Gastroesophageal sphincter (tissue), 4 donors: Measurements from ENCODE around the gene TIAM2. TPM values are rescaled to one million over a fixed set of nuclear protein-coding genes. Genes with fewer than 3 reads are reported as not detected.

Source experiments
- ATAC-seq: fragments of 150-250 bp; one replicate; pipeline ENCODE4 v1.9.1; 2016; ENCODE audit warnings: mild to moderate bottlenecking, moderate library complexity
- H3K27ac ChIP-seq, 4 donors: fragments of 200-600 bp; sonication (generic) in 3 of 4; 1 replicate in 3 of 4; 2 replicates in 1 of 4; pipeline ENCODE4 v1.5.1; 2016 to 2019
- H3K27me3 ChIP-seq: fragments of 200-600 bp; sonication (generic); one replicate; pipeline ENCODE4 v1.5.1; 2019
- H3K36me3 ChIP-seq, 2 donors: fragments of 200-600 bp; sonication (generic); one replicate each; pipeline ENCODE4 v1.5.1; 2019; ENCODE audit warnings: control low read depth in 1 of 2
- H3K4me1 ChIP-seq, 3 donors: fragments of 200-600 bp; sonication (generic); 1 replicate in 2 of 3; 2 replicates in 1 of 3; pipeline ENCODE4 v1.5.1; 2016 to 2019; ENCODE audit warnings: control low read depth in 2 of 3
- H3K4me3 ChIP-seq, 2 donors: fragments of 200-600 bp; sonication (generic); one replicate each; pipeline ENCODE4 v1.5.1; 2019; ENCODE audit warnings: mild to moderate bottlenecking in 1 of 2, moderate library complexity in 1 of 2
- H3K9me3 ChIP-seq, 3 donors: fragments of 200-600 bp; sonication (generic); one replicate each; pipeline ENCODE4 v1.5.1; 2017 to 2019; ENCODE audit warnings: control low read depth in 2 of 3
- EP300 ChIP-seq: sonication (generic); formaldehyde crosslinking; IDR thresholded peaks from one replicate; pipeline ENCODE4 v1.6.1; 2017; ENCODE audit warnings: antibody characterized with exemption, mild to moderate bottlenecking
- POLR2A ChIP-seq, 2 donors: fragments of 450-650 bp; IDR thresholded peaks; one replicate each; pipeline ENCODE4 v1.6.1; 2017; ENCODE audit warnings: antibody characterized with exemption in 2 of 2, mild to moderate bottlenecking in 2 of 2, moderate library complexity in 1 of 2
- POLR2AphosphoS5 ChIP-seq: sonication (generic); formaldehyde crosslinking; IDR thresholded peaks from one replicate; pipeline ENCODE4 v1.6.1; 2017; ENCODE audit warnings: antibody characterized with exemption
- WGBS, 2 donors: methylation state at CpG; one replicate each; pipeline ENCODE4 v1.1.5; 2018; ENCODE audit warnings: low coverage in 1 of 2; 5-methylcytosine and 5-hydroxymethylcytosine counted together
- total RNA-seq, 4 donors: library from RNA; depleted of rRNA; stranded (reverse); fragments of >200 nt; gene quantifications; one replicate each; pipeline ENCODE4 v1.1.0, GENCODE V29; 2016
- TF ChIP-seq, protein P1 (sequence below), 4 experiments: fragments of 200-600 bp in 2 of 4; fragments of 450-650 bp in 2 of 4; sonication (generic) in 1 of 4; IDR thresholded peaks; one replicate each; pipeline ENCODE4 v1.5.1; 2017 to 2019; ENCODE audit warnings: antibody characterized with exemption in 4 of 4, mild to moderate bottlenecking in 2 of 4, moderate library complexity in 2 of 4

Gene TIAM2
- total RNA-seq, 4 donors from 2014 or later: 6.3 to 22.6 (median 14.2) TPM

DNA sequence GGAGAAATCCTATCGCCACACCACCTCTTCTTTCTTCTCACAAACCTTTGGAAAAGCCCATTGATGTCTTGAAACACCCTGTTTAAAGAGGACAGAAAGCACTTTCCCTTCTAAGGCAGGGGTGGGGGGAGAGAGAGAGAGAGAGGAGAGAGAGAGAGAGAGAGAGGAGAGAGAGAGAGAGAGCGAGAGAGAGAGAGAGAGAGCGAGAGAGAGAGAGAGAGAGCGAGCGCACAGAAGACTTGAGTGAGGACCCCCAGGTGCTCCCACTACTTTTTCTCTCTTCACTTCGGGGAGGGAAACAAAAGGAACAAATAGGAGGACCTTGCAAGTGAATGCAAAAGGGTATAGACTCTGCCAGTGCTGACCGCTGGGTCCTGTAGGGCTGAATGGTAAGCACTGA lies 52.4 kb downstream of the TIAM2 start:
- Histone ChIP-seq H3K27me3 (no peaks in the 10 kb centered on the region), H3K36me3 (no peaks in the 10 kb centered on the region), H3K4me1 (peaks cover 0 to under 1% (median 0%) of the 10 kb centered on the region in 3 donors), H3K27ac (no peak overlapping the region), H3K9me3 (no peaks in the 10 kb centered on the region), H3K4me3 (no peak overlapping the region)
- WGBS, 2 donors: 75 to 87% methylated on average over 4 to 7 of the region's 7 CpGs
- ATAC-seq: no peak
- TF ChIP-seq, protein P1, sequence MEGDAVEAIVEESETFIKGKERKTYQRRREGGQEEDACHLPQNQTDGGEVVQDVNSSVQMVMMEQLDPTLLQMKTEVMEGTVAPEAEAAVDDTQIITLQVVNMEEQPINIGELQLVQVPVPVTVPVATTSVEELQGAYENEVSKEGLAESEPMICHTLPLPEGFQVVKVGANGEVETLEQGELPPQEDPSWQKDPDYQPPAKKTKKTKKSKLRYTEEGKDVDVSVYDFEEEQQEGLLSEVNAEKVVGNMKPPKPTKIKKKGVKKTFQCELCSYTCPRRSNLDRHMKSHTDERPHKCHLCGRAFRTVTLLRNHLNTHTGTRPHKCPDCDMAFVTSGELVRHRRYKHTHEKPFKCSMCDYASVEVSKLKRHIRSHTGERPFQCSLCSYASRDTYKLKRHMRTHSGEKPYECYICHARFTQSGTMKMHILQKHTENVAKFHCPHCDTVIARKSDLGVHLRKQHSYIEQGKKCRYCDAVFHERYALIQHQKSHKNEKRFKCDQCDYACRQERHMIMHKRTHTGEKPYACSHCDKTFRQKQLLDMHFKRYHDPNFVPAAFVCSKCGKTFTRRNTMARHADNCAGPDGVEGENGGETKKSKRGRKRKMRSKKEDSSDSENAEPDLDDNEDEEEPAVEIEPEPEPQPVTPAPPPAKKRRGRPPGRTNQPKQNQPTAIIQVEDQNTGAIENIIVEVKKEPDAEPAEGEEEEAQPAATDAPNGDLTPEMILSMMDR (IDR thresholded peaks at IDR 0.05): no peak
- TF ChIP-seq POLR2AphosphoS5: no peak
- no peak for TF ChIP-seq EP300
- TF ChIP-seq POLR2A (IDR thresholded peaks at IDR 0.05): no peak

DNA sequence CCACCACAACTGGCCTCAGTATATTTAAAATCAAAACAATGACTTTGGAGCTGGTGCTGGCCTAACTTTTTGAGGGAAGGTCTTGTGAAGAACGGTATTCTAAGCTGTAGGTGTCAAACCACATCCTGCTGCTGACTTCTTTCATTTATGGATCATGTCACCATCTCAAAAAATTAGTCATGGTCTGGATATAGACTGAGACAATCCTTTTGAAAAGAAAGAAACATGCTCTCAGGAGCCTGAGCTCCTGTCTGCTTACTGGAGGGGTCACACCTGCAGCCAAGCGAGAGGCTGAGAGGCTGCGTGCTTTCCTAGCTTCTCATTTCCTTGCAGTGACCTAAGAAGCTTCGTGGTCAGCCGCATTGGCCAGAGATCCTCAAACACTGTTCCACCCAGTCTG lies 55.2 kb downstream of the TIAM2 start:
- no peak for ATAC-seq
- TF ChIP-seq POLR2A (IDR thresholded peaks at IDR 0.05): no peak
- TF ChIP-seq, protein P1 (IDR thresholded peaks at IDR 0.05): no peak
- no peak for TF ChIP-seq EP300
- TF ChIP-seq POLR2AphosphoS5: no peak

DNA sequence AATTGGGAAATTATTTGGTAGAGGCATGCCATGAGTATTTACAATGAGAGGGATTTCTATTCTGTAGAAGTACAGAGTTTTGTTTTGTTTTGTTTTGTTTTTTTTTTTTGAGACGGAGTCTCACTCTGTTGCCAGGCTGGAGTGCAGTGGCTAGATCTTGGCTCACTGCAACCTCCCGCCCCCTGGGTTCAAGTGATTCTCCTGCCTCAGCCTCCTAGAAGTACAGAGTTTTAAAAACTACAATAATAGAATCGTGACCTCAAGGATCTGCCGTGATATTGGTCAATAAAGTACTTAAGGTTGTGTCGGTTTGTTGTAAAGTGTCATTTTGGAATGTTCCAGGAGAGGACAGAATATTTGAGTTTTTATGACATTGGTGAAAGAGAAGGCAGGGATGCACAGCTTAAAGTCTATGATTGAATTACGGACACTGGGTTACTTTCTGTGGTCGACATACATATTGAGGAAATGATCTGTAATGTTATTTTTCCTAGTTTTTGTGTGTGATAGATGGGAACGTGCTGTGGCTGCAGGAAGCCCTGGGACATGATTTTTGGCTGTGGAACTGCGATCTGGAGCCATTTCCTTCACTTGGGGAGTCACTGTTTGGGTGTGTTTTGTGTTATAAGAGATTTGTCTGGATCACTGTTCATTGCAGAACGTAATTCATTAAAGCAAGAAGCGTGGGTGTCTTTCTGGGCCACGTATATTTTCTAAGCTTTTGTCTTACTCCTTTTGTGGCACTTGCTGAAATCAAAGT lies 59.6 kb downstream of the TIAM2 start:
- H3K27ac ChIP-seq: no peak overlapping the region
- H3K27me3 ChIP-seq: no peaks in the 10 kb centered on the region
- WGBS, 2 donors: 49 to 67% methylated on average over 9 to 10 of the region's 12 CpGs
- no peaks in the 10 kb centered on the region for H3K36me3 ChIP-seq
- no peak overlapping the region for H3K4me3 ChIP-seq
- ATAC-seq: no peak
- no peaks in the 10 kb centered on the region for H3K4me1 ChIP-seq
- H3K9me3 ChIP-seq: no peaks in the 10 kb centered on the region
- TF ChIP-seq POLR2AphosphoS5 (no peak), POLR2A (IDR thresholded peaks at IDR 0.05) (no peak), EP300 (no peak)
- TF ChIP-seq, protein P1 (IDR thresholded peaks at IDR 0.05): no peak

More for the DNA sequence above, 55.2 kb downstream of the TIAM2 start:
- Histone ChIP-seq H3K4me1 (no peaks in the 10 kb centered on the region), H3K27me3 (no peaks in the 10 kb centered on the region), H3K9me3 (no peaks in the 10 kb centered on the region), H3K27ac (no peak overlapping the region), H3K36me3 (no peaks in the 10 kb centered on the region), H3K4me3 (no peak overlapping the region)
- WGBS, 2 donors: 78 to 85% methylated on average over 3 to 5 of the region's 5 CpGs

DNA sequence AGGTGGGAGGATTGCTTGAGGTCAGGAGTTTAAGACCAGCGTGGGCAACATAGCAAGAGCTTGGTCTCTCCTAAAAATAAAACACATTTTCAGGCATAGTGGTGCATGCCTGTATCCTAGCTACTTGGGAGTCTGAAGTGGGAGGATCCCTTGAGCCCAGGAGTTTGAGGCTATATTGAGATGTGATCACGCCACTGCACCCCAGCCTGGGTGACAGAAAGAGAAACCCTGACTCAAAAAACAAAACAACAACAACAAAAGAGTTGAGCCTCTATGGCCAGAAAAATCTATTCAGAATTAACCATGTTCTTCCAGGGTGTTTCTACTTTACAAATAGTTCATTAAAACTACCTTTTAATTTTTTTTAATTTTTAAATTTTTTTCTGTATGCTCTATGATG lies 60.6 kb downstream of the TIAM2 start:
- H3K27me3 ChIP-seq: no peaks in the 10 kb centered on the region
- TF ChIP-seq POLR2AphosphoS5: no peak
- TF ChIP-seq EP300: no peak
- no peak for TF ChIP-seq POLR2A (IDR thresholded peaks at IDR 0.05)
- TF ChIP-seq, protein P1 (IDR thresholded peaks at IDR 0.05): no peak
- H3K9me3 ChIP-seq: no peaks in the 10 kb centered on the region
- no peak overlapping the region for H3K4me3 ChIP-seq
- WGBS, 2 donors: 92 to 100% methylated on average over 1 of the region's 2 CpGs
- H3K36me3 ChIP-seq: no peaks in the 10 kb centered on the region
- ATAC-seq: no peak
- H3K4me1 ChIP-seq: no peaks in the 10 kb centered on the region
- no peak overlapping the region for H3K27ac ChIP-seq

DNA sequence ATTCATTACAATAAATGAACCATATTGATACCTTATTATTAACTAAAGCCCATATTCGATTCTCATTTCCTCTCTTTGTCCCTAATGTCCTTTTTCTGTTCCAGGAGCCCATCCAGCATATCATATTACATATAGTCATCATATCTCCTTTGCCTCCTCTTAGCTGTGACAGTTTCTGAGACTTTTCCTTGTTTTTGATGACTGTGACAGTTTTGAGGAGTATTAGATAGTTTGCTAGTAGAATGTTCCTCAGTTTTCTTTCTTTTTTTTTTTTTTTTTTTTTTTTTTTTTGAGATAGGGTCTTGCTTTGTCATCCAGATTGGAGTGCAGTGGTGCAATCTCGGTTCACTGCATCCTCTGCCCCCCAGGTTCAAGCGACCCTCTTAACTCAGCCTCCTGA lies 61.6 kb downstream of the TIAM2 start:
- Histone ChIP-seq H3K4me1 (no peaks in the 10 kb centered on the region), H3K36me3 (no peaks in the 10 kb centered on the region), H3K27me3 (no peaks in the 10 kb centered on the region), H3K9me3 (no peaks in the 10 kb centered on the region), H3K27ac (no peak overlapping the region), H3K4me3 (no peak overlapping the region)
- 89% methylated on average over 1 to 3 of the region's 3 CpGs for WGBS, 2 donors
- TF ChIP-seq, protein P1 (IDR thresholded peaks at IDR 0.05): no peak
- no peak for TF ChIP-seq EP300
- TF ChIP-seq POLR2A (IDR thresholded peaks at IDR 0.05): no peak
- no peak for TF ChIP-seq POLR2AphosphoS5
- no peak for ATAC-seq
